T-helper 22 cell (primary cell): ENCODE measurements around the gene LRRN2.
"Not testable (repeated sequence)": the region's sequence is repeated elsewhere in the genome, so short reads cannot be mapped to it uniquely, and the experiment has no call there.

Experiments
- DNase-seq: peaks from one replicate; pipeline ENCODE4 v3.0.0-alpha.2; 2020; ENCODE audit warnings: low read depth

The LRRN2 gene

DNA sequence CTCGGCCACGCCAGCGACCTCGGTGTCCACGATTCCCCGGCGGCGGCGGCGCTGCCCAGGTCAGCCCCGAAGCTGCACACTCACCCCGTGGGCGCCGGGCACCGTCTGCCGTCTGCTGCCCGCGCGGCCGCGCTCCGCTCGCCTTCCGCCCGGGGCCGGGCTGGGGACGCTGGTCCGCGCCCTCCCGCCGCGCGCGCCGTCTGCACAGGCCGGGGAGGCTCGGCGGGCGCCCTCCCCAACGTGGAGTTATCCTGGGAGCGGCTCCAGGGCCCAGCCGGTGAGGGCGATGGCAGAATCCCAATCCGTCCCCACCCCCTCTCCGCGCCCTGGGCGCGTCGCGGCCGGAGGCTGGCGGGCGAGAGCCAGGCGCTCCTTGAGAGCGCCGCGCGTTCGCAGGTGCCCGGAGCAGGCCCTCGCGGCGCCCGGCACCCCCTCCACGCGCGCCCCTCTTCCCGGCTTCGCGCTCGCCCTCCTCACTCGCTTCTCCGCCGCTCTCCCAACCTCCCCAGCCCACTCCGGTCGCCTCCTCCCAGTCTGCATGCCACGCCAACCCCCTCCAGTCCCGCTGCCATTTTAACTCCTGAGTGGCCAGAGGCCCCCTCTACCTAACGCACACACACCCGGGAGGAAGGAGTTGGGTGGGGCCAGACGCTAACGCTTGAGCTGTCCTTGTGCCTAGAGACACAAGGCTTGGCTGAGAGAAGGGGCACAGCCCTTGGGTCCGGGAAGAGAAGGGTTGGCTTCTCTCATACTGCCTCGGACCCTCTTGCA lies at the start of gene LRRN2:
Gene LRRN2 (minus strand): TSS at position 503 of the 771 bp plus-strand sequence. CDS start 65,746 bp downstream, outside the sequence.
- DNase-seq: no peak

DNA sequence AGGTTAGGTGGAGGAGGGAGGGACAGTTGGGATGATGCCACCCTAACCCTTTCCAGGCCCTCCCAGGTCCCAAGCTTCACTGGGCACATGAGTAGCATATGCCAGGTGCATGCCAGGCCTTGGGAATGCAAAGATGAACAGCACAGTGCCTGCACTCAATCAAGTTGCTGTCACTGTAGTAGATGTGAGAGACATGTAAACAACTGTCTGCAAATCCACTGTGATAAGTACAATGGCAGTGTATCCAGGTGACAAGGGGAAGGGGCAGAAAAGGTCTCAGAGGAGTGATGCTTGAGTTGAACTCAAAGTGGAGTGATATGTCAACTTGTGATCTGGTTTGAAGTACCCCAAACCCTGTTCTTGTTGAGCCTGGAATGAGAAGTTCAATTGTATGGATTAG lies 49.5 kb upstream of the LRRN2 start:
- DNase-seq: no peak

GRCh38 chr1:204733869-204734596 lies 48.5 kb upstream of the LRRN2 start:
- DNase-seq: no peak

- no peak for DNase-seq
Measured at GRCh38 chr1:204733289-204733688, 47.8 kb upstream of the LRRN2 start.

- DNase-seq: no peak
Measured at GRCh38 chr1:204731985-204732575, 46.5 kb upstream of the LRRN2 start.

GRCh38 chr1:204731509-204731908 lies 46.0 kb upstream of the LRRN2 start:
- no peak for DNase-seq

- DNase-seq: no peak
Measured at GRCh38 chr1:204730826-204731459, 45.4 kb upstream of the LRRN2 start.

GRCh38 chr1:204729516-204729915 lies 44.0 kb upstream of the LRRN2 start:
- no peak for DNase-seq

DNA sequence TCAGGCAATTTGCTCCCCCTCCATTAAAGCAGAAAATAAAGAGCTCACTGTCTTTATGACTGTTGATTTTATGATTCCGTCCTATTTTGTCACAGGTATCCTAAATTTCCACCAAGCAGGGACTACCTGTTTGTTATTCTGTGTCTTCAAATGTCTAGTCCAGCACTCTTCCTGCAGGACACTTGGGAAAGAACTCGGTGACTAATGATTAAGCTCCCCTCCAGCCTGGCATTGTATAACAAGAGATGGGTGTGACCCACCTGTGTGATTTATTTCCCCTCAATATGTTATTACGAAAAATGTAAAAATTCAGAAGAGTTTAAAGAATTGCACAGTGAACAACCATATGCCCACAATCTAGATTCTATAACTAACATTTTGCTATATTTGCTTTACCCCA lies 42.9 kb upstream of the LRRN2 start:
- DNase-seq: no peak

GRCh38 chr1:204728045-204728444 lies 42.5 kb upstream of the LRRN2 start:
- no peak for DNase-seq

- not testable (repeated sequence) for DNase-seq
Measured at GRCh38 chr1:204727438-204727837, 41.9 kb upstream of the LRRN2 start.

GRCh38 chr1:204726478-204726877 lies 40.9 kb upstream of the LRRN2 start:
- no peak for DNase-seq

GRCh38 chr1:204725821-204726448 lies 40.4 kb upstream of the LRRN2 start:
- DNase-seq: no peak

DNA sequence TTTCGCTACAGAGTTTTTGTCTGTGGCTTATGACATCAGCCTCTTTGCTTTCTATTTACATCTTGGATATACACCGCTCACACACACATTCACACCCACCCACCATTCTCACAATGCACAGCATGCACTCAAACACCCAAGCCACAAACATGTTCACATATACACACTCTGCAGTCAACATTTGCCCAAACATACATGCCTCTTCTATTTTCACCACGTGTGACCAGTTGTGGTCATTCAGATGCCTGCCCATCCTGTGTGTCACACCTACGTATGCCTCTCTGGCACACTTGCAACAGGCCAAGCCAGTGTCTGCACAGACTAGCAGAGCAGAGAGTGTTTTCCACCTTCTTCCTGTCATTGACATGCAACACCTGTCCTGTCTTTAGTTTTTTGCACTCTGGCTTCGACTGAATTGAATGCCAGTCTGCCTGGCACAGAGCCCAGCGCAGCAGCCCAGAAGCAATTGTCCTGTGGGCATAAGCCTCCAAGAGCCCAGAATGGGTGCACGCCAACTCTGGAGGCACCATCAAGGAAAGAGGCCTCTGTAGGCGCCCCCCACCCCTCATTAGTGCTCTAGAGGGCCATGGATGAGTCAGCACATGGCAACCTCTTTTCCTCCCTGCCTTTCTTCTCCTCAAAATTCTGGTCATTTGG lies 37.7 kb upstream of the LRRN2 start:
- DNase-seq: no peak

GRCh38 chr1:204721373-204722055 lies 36.0 kb upstream of the LRRN2 start:
- DNase-seq: no peak

DNA sequence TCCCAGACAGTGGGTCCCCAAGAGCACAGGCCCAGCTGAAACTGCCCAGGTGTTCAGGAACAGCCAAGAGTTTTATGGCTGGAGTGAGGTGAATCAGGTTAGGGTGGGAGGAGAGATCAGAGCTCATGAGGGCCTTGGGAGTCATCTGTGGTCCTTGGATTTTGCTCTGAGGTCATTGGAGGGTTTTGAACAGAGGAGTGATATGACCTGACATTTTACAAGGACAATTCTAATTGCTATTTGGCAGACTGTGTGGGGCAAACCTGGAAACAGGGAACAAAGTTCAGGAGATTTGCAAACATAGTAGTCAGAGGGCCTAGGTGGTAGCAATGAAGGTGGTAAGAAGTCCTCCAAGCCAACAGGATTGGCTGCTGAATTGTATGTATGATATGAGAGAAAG lies 31.1 kb upstream of the LRRN2 start:
- DNase-seq: no peak

GRCh38 chr1:204714861-204715511 lies 29.4 kb upstream of the LRRN2 start:
- DNase-seq: no peak

- DNase-seq: no peak
Measured at GRCh38 chr1:204714194-204714860, 28.8 kb upstream of the LRRN2 start.

- no peak for DNase-seq
Measured at GRCh38 chr1:204713541-204713940, 28.0 kb upstream of the LRRN2 start.
